Measurements from ENCODE around the gene PLCL1. TPM values are rescaled to one million over a fixed set of nuclear protein-coding genes. Genes with fewer than 3 reads are reported as not detected.

Gene PLCL1
- total and polyA plus RNA-seq, 10 of the 15 experiments (the other 5 are each of a cell fraction or from before 2014, with no cell fraction given): 0.03 to 1.5 (median 0.22) TPM

DNA sequence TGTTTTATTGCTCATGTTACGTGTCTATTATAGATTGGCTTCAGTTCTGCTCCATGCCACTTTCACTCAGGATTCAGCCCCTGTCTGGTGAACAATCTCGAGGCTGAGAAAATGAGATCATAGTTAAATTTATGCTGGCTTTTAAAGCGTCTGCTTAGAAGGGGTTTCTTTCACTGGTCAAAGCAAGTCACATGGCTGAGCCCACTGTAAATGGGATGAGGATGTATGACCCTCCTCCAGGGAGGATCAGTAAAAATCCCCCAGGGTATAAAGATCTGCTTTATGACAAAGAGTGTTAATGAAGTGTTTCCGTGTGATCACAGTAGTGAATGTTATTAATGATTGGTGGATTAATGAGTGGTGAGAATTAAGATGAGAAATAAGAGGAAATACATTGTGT lies 6.2 kb upstream of the PLCL1 start:
- Histone ChIP-seq H3K79me2 (ENCODE audit: control insufficient read depth, insufficient read depth, low read length) (no peaks in the 10 kb centered on the region), H3K9ac (ENCODE audit: control insufficient read depth, insufficient read depth, low read length) (no peak overlapping the region), H3K27me3 (replicated peaks in 1 of 2; ENCODE audit: control insufficient read depth in 2 of 2, insufficient read depth in 2 of 2, low read length in 1 of 2) (peaks cover 0 to 2% of the 10 kb centered on the region in 2 experiments; a peak in 2 of 4 replicates), H3K9me3 (replicated peaks; ENCODE audit: control insufficient read depth, insufficient read depth, low read length) (no peaks in the 10 kb centered on the region; the same call in 2 of the 3 replicates), H2AFZ (ENCODE audit: control insufficient read depth, low read depth, low read length) (no peak overlapping the region), H4K20me1 (ENCODE audit: control insufficient read depth, insufficient read depth) (no peaks in the 10 kb centered on the region), H3K4me3 (no peak overlapping the region), H3K4me2 (ENCODE audit: control insufficient read depth, insufficient read depth) (no peak overlapping the region), H3K4me1 (ENCODE audit: control insufficient read depth, insufficient read depth, low read length) (no peaks in the 10 kb centered on the region), H3K27ac (ENCODE audit: control insufficient read depth, insufficient read depth) (no peak overlapping the region), H3K36me3 (ENCODE audit: control insufficient read depth in 2 of 2, insufficient read depth in 2 of 2, low read length in 1 of 2) (no peaks in the 10 kb centered on the region)
- intact Hi-C loops (cut with micrococcal nuclease; ENCODE audit: unreplicated experiment) (no loop called here), in situ Hi-C loops (cut with MboI) (no loop called here)
- ATAC-seq (peak; percentile 69), DNase-seq (ENCODE audit: low read depth, low spot score) (no peak), FAIRE-seq (no peak)
- RAD21 ChIA-PET (ENCODE audit: unreplicated experiment): interaction anchor here (5.0 kb wide), 1 partner anchor 330 kb away, joined by 34 read pairs; no protein-coding TSS in a partner anchor
- CTCF ChIA-PET: interaction anchor here (0.7 to 4.5 kb wide), 3 partner anchors 11 to 499 kb away, joined by 3 to 35 read pairs (median 9); no protein-coding TSS in a partner anchor
- SMC1A ChIA-PET (ENCODE audit: uncharacterized antibody, unreplicated experiment): interaction anchor here (0.9 to 4.4 kb wide), 4 partner anchors 15 to 498 kb away, joined by 3 to 37 read pairs (median 4); no protein-coding TSS in a partner anchor
- TF ChIP-seq NBN (IDR thresholded peaks at IDR 0.05) (0 out of 2 replicates have a peak, but pooled peaks have one; percentile 23), CREB1 (IDR thresholded peaks at IDR 0.05; ENCODE audit: low read depth) (no peak), MTA2 (IDR thresholded peaks at IDR 0.05; ENCODE audit: low read depth) (peak; percentile 53; the same call in 1 of the 2 replicates), ATF7 (IDR thresholded peaks at IDR 0.05; ENCODE audit: low read depth) (peak; percentile 59; the same call in 1 of the 2 replicates), RAD51 (IDR thresholded peaks at IDR 0.05) (peak; percentile 62; the same call in 1 of the 2 replicates), NR2F1 (conservative IDR thresholded peaks at IDR 0.05) (0 out of 2 replicates have a peak, but pooled peaks have one; percentile 15), HDGF (IDR thresholded peaks at IDR 0.05) (no peak), MEF2B (IDR thresholded peaks at IDR 0.05; ENCODE audit: partially characterized antibody, poor library complexity, severe bottlenecking) (peak; percentile 76)
- TF ChIP-seq, protein P1, sequence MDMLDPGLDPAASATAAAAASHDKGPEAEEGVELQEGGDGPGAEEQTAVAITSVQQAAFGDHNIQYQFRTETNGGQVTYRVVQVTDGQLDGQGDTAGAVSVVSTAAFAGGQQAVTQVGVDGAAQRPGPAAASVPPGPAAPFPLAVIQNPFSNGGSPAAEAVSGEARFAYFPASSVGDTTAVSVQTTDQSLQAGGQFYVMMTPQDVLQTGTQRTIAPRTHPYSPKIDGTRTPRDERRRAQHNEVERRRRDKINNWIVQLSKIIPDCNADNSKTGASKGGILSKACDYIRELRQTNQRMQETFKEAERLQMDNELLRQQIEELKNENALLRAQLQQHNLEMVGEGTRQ (IDR thresholded peaks at IDR 0.05; ENCODE audit: borderline replicate concordance, low read depth, low read length): peak; percentile 18; the same call in 1 of the 2 replicates
- BruUV-seq (replicated peaks): no TSS peak
- POLR2A ChIA-PET: no interaction called here
- WGBS (ENCODE audit: insufficient coverage, insufficient replicate concordance, low lambda C conversion rate, missing lambda C conversion rate): 16% methylated on average over 4 of the region's 4 CpGs
